Right lobe of liver (tissue), 6 donors: ENCODE data around the gene STK16. TPM values are rescaled to one million over a fixed set of nuclear protein-coding genes. Genes with fewer than 3 reads are reported as not detected.

Experiments used
- ATAC-seq, 4 donors: fragments of 200-7000 bp; cut with Tn5 transposase; one replicate each; pipeline ENCODE4 v1.9.1; 2020; ENCODE audit warnings: mild to moderate bottlenecking in 4 of 4, moderate library complexity in 4 of 4
- DNase-seq, 3 donors: peaks; one replicate each; pipeline ENCODE4 v3.0.0-alpha.2; 2020
- H3K27ac ChIP-seq, 3 donors: fragments of 200-600 bp; one replicate each; pipeline ENCODE4 v1.8.0; 2022
- H3K27me3 ChIP-seq, 2 donors: fragments of 200-600 bp; one replicate each; pipeline ENCODE4 v1.8.0; 2022
- H3K36me3 ChIP-seq, 4 donors: fragments of 200-600 bp; sonication (generic) in 1 of 4; one replicate each; pipeline versions ENCODE4 v1.5.1 to v1.8.0; 2017 to 2022; ENCODE audit warnings: control low read depth in 1 of 4
- H3K4me1 ChIP-seq, 4 donors: fragments of 200-600 bp; sonication (generic) in 1 of 4; one replicate each; pipeline versions ENCODE4 v1.5.1 to v1.8.0; 2017 to 2022; ENCODE audit warnings: control low read depth in 1 of 4
- H3K4me3 ChIP-seq, 3 donors: fragments of 200-600 bp; one replicate each; pipeline ENCODE4 v1.8.0; 2022
- H3K9me3 ChIP-seq, 4 donors: fragments of 200-600 bp; sonication (generic) in 1 of 4; one replicate each; pipeline versions ENCODE4 v1.5.1 to v1.8.0; 2017 to 2022; ENCODE audit warnings: control low read depth in 1 of 4
- CTCF ChIP-seq, 4 donors: fragments of 200-600 bp in 3 of 4; fragments of 450-650 bp in 1 of 4; IDR thresholded peaks; one replicate each; pipeline versions ENCODE4 v1.5.1 to v1.8.0; 2016 to 2022; ENCODE audit warnings: antibody characterized with exemption in 4 of 4, mild to moderate bottlenecking in 2 of 4
- POLR2A ChIP-seq: fragments of 450-650 bp; IDR thresholded peaks from one replicate; pipeline ENCODE4 v1.6.1; 2017; ENCODE audit warnings: antibody characterized with exemption, mild to moderate bottlenecking
- WGBS: methylation state at CpG from one replicate; pipeline ENCODE4 v1.1.6; 2018; ENCODE audit warnings: low coverage, low lambda C conversion rate; ENCODE audit not compliant: insufficient coverage; ENCODE audit errors: missing lambda C conversion rate; 5-methylcytosine and 5-hydroxymethylcytosine counted together
- intact Hi-C, 2 donors: fragments of 100-400 bp; cut with DNase I; formaldehyde crosslinking; loops; one replicate each; pipeline versions ENCODE4 v1.11.2 to v1.14.1; 2022
- total RNA-seq, 6 experiments: library from RNA; depleted of rRNA in 2 of 6; stranded (reverse); fragments of >200 nt in 2 of 6; fragmentation: NEBNext Ultra II Directional in 3 of 6; extraction: Animal tissue kit (Norgen Biotek cat#: 25700) in 3 of 6; gene quantifications; one replicate each; pipeline versions ENCODE4 v1.1.0 to v1.2.4, GENCODE V29; 2016 to 2023
- donor health status: DM: no; HTN: yes; CAD: no.
- donor health status: DM: no; HTN: no; CAD: no.
- donor health status: DM: no; HTN: no; CAD: no.
- donor health status: DM: no; HTN: yes; CAD: no.
- donor health status: DM: no; HTN: yes; CAD: no.

Gene STK16
- total RNA-seq, 6 experiments from 2014 or later = 17.7 to 28.1 (median 21.9) TPM

- DNase-seq = no peak
- no peak for TF ChIP-seq CTCF (IDR thresholded peaks at IDR 0.05)
- TF ChIP-seq POLR2A = no peak
- 93% methylated on average over 8 of the region's 17 CpGs for WGBS
- Histone ChIP-seq H3K27me3 (no peaks in the 10 kb centered on the region), H3K4me3 (no peak overlapping the region), H3K27ac (no peak overlapping the region), H3K9me3 (no peaks in the 10 kb centered on the region), H3K36me3 (peaks cover 0 to 48% (median 10%) of the 10 kb centered on the region in 4 donors), H3K4me1 (peaks cover 0 to 11% (median 0%) of the 10 kb centered on the region in 4 donors)
- no peak for ATAC-seq
- intact Hi-C loops = no loop called here
Measured at GRCh38 chr2:219282943-219283581, 37.8 kb downstream of the STK16 start.

DNA sequence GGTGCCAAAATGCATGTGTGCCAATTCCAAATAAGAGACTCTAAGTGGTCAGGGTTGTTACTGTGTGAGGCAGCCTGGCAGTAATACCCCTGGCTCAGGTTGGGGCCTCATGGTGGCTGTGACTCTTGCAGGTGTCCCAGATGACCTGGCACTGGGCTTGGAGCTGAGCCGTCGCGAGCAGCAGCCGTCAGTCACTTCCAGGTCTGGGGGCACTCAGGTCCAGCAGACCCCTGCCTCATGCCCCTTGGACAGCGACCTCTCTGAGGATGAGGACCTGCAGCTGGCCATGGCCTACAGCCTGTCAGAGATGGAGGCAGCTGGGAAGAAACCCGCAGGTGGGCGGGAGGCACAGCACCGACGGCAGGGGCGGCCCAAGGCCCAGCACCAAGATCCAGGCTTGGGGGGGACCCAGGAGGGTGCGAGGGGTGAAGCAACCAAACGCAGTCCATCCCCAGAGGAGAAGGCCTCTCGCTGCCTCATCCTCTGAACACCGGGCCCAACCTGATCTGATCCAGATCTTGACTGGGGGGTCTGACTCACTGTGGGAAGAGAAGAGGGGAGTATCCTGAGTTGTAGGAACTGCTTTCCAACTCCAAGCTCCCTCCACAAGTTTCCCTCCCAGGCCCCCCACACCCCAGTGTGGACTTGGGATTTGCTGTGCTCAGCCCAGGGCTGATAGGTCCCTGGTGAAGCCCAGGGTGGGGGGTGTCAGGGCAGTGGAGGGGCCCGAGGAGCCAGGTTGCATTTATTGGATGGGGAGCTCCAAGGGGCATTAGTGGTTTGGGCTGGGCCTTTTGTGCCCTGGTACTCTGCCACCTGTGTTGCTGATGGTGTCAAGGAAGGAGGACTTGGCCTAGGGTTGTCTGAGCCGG is 39.5 kb downstream of the STK16 start:
- Histone ChIP-seq H3K4me1 (peaks cover 0 to 3% (median 0%) of the 10 kb centered on the region in 4 donors), H3K9me3 (no peaks in the 10 kb centered on the region), H3K27me3 (no peaks in the 10 kb centered on the region), H3K36me3 (peaks cover 0 to 48% (median 10%) of the 10 kb centered on the region in 4 donors), H3K27ac (no peak overlapping the region), H3K4me3 (no peak overlapping the region)
- 80% methylated on average over 1 of the region's 16 CpGs for WGBS
- TF ChIP-seq CTCF (IDR thresholded peaks at IDR 0.05) (no peak), POLR2A (no peak)
- no peak for DNase-seq
- intact Hi-C loops = no loop called here
- ATAC-seq = no peak

- H3K36me3 ChIP-seq = peaks cover 0 to 48% (median 10%) of the 10 kb centered on the region in 4 donors
- DNase-seq = no peak
- no peaks in the 10 kb centered on the region for H3K27me3 ChIP-seq
- no peak overlapping the region for H3K4me3 ChIP-seq
- intact Hi-C loops = no loop called here
- no peaks in the 10 kb centered on the region for H3K9me3 ChIP-seq
- no peak overlapping the region for H3K27ac ChIP-seq
- 93% methylated on average over 6 of the region's 12 CpGs for WGBS
- no peak for TF ChIP-seq CTCF (IDR thresholded peaks at IDR 0.05)
- TF ChIP-seq POLR2A = no peak
- no peak for ATAC-seq
- peaks cover 0 to under 1% (median 0%) of the 10 kb centered on the region in 4 donors for H3K4me1 ChIP-seq
Measured at GRCh38 chr2:219285373-219285735, 40.1 kb downstream of the STK16 start.

GRCh38 chr2:219285894-219286425 is 40.7 kb downstream of the STK16 start:
- no peak for DNase-seq
- TF ChIP-seq CTCF (IDR thresholded peaks at IDR 0.05) = no peak
- no peak for TF ChIP-seq POLR2A
- Histone ChIP-seq H3K4me1 (no peaks in the 10 kb centered on the region), H3K36me3 (peaks cover 0 to 46% (median 10%) of the 10 kb centered on the region in 4 donors), H3K4me3 (no peak overlapping the region), H3K27me3 (no peaks in the 10 kb centered on the region), H3K9me3 (no peaks in the 10 kb centered on the region), H3K27ac (no peak overlapping the region)
- WGBS = 83% methylated on average over 8 of the region's 17 CpGs
- ATAC-seq = no peak
- intact Hi-C loops = no loop called here
